CD4-positive, alpha-beta T cell treated with Interleukin-10 for 1 hour (primary cell): Measurements from ENCODE around the gene SLIT3.

Experiments used
- DNase-seq: peaks from one replicate; pipeline ENCODE4 v3.0.0-alpha.2; 2020

Gene SLIT3

GRCh38 chr5:168781941-168782571, 518.9 kb downstream of the SLIT3 start:
- DNase-seq = no peak

- no peak for DNase-seq
Observed at GRCh38 chr5:168780888-168781287, 520.1 kb downstream of the SLIT3 start.

GRCh38 chr5:168779333-168779732, 521.6 kb downstream of the SLIT3 start:
- DNase-seq = no peak

GRCh38 chr5:168778536-168778935, 522.4 kb downstream of the SLIT3 start:
- no peak for DNase-seq

GRCh38 chr5:168777651-168778050, 523.3 kb downstream of the SLIT3 start:
- DNase-seq = no peak

GRCh38 chr5:168776070-168776469, 524.9 kb downstream of the SLIT3 start:
- DNase-seq = no peak

GRCh38 chr5:168773226-168773625, 527.7 kb downstream of the SLIT3 start:
- no peak for DNase-seq

GRCh38 chr5:168772316-168772961, 528.5 kb downstream of the SLIT3 start:
- DNase-seq = no peak

- DNase-seq = no peak
Observed at GRCh38 chr5:168771678-168772077, 529.3 kb downstream of the SLIT3 start.

- DNase-seq = no peak
Observed at GRCh38 chr5:168770996-168771395, 529.9 kb downstream of the SLIT3 start.

- no peak for DNase-seq
Observed at GRCh38 chr5:168770036-168770498, 530.9 kb downstream of the SLIT3 start.

GRCh38 chr5:168768172-168768571, 532.8 kb downstream of the SLIT3 start:
- DNase-seq = no peak

- no peak for DNase-seq
Observed at GRCh38 chr5:168766426-168766700, 534.6 kb downstream of the SLIT3 start.

GRCh38 chr5:168765551-168766425, 535.2 kb downstream of the SLIT3 start:
- DNase-seq = no peak

GRCh38 chr5:168765086-168765550, 535.8 kb downstream of the SLIT3 start:
- DNase-seq = no peak

- no peak for DNase-seq
Observed at GRCh38 chr5:168756453-168757391, 544.2 kb downstream of the SLIT3 start.

GRCh38 chr5:168755548-168756093, 545.3 kb downstream of the SLIT3 start:
- no peak for DNase-seq

GRCh38 chr5:168753691-168754254, 547.2 kb downstream of the SLIT3 start:
- no peak for DNase-seq

GRCh38 chr5:168752416-168753190, 548.3 kb downstream of the SLIT3 start:
- no peak for DNase-seq

- no peak for DNase-seq
Observed at GRCh38 chr5:168752012-168752411, 548.9 kb downstream of the SLIT3 start.

- DNase-seq = no peak
Observed at GRCh38 chr5:168750926-168751325, 550.0 kb downstream of the SLIT3 start.
